ENCODE measurements around the gene GRIA1. TPM values are rescaled to one million over a fixed set of nuclear protein-coding genes. Genes with fewer than 3 reads are reported as not detected.

The GRIA1 gene
- total and polyA plus RNA-seq, 8 donors, result 2.9 to 20.2 (median 11.2) TPM

DNA sequence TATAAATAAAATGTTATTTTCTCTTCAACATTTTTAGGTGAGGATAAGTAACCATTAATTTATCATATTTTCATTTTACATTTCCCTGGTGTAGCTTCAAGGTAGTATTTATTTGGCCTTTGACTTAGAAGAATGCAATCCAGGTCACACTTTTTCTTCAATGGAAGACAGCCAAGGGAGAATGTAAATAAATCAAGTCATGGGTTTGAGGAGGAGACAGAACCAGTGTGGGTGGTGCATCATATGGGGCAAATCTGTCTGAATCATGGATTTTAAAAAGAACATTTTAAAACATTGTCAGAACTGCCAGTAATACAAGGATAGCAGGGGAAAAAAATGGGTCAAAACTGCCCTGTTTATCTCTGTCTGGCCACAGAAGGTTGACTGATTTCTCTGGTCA, 318.7 kb downstream of the GRIA1 start:
- Histone ChIP-seq H3K36me3 (no peaks in the 10 kb centered on the region), H3K27me3 (no peaks in the 10 kb centered on the region), H3K4me1 (no peaks in the 10 kb centered on the region), H3K9me3 (no peaks in the 10 kb centered on the region), H3K27ac (no peak overlapping the region), H3K4me3 (no peak overlapping the region)
- no peak for ATAC-seq
- intact Hi-C loops (cut with DNase I), result no loop called here
- TF ChIP-seq, protein P1, sequence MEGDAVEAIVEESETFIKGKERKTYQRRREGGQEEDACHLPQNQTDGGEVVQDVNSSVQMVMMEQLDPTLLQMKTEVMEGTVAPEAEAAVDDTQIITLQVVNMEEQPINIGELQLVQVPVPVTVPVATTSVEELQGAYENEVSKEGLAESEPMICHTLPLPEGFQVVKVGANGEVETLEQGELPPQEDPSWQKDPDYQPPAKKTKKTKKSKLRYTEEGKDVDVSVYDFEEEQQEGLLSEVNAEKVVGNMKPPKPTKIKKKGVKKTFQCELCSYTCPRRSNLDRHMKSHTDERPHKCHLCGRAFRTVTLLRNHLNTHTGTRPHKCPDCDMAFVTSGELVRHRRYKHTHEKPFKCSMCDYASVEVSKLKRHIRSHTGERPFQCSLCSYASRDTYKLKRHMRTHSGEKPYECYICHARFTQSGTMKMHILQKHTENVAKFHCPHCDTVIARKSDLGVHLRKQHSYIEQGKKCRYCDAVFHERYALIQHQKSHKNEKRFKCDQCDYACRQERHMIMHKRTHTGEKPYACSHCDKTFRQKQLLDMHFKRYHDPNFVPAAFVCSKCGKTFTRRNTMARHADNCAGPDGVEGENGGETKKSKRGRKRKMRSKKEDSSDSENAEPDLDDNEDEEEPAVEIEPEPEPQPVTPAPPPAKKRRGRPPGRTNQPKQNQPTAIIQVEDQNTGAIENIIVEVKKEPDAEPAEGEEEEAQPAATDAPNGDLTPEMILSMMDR (IDR thresholded peaks at IDR 0.05), result no peak
- no peak for DNase-seq

DNA sequence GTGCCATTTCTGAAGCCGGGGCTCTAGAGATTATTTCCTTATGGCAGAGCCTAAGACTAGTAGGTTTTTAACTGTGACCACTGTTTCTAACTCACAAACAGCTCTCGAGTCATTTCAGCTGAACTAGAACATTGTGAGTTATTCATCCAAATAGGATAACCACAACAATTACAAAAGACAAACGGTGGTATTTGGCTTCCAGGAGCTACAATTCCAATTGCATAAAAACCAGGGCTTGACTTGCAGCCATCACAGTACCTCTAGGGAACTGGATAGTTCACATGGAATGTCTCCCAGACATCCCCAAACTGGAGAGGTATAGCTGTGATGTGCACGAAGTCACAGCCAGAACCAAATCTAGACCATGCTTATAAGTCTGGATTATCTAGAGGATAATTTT, 323.4 kb downstream of the GRIA1 start:
- Histone ChIP-seq H3K4me3 (no peak overlapping the region), H3K27ac (no peak overlapping the region), H3K36me3 (no peaks in the 10 kb centered on the region), H3K9me3 (no peaks in the 10 kb centered on the region), H3K27me3 (no peaks in the 10 kb centered on the region), H3K4me1 (no peaks in the 10 kb centered on the region)
- TF ChIP-seq, protein P1 (IDR thresholded peaks at IDR 0.05), result no peak
- ATAC-seq, result no peak
- DNase-seq, result no peak
- intact Hi-C loops (cut with DNase I), result no loop called here

DNA sequence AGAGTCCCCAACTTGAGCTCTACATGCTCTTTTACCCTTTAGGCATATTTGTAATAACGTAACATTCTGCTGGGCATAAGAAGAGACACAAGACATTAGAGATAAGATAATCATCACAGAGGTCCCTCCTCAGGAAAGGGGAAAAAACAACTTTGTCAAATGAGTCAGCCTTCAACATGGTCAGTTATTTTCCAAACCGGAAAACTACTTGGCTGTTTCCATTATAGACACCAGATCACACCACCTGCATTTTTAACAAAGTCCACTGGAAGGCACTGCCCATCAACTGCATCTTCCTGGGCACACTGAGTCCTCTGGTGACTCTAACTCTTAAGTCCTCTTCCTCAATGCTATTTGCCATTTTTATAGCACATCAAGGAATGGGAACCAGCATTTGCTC, 326.4 kb downstream of the GRIA1 start:
- Histone ChIP-seq H3K4me3 (no peak overlapping the region), H3K27me3 (no peaks in the 10 kb centered on the region), H3K9me3 (no peaks in the 10 kb centered on the region), H3K4me1 (no peaks in the 10 kb centered on the region), H3K36me3 (no peaks in the 10 kb centered on the region), H3K27ac (no peak overlapping the region)
- DNase-seq (no peak), ATAC-seq (no peak)
- TF ChIP-seq, protein P1 (IDR thresholded peaks at IDR 0.05), result no peak
- intact Hi-C loops (cut with DNase I), result no loop called here

DNA sequence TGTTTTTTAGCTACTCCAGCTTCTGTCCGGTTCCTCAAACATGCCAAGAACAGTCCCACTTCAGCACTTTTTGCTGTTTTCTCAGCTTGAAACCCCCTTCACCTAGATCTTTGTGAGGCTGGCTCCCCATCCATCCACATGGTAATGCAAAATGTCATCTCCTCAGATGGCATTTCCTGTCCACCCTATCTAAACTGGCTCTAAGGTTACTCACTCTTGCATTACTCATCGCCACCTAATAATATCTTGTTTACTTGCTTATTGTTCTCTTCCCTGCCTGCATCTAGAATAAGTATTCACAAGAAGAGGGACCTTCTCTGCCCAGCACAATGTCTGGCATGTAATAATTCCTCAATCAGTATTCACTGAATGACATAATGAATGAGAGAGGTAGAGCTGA, 328.2 kb downstream of the GRIA1 start:
- Histone ChIP-seq H3K9me3 (no peaks in the 10 kb centered on the region), H3K4me3 (no peak overlapping the region), H3K4me1 (no peaks in the 10 kb centered on the region), H3K36me3 (no peaks in the 10 kb centered on the region), H3K27me3 (no peaks in the 10 kb centered on the region), H3K27ac (no peak overlapping the region)
- DNase-seq (no peak), ATAC-seq (no peak)
- TF ChIP-seq, protein P1 (IDR thresholded peaks at IDR 0.05), result no peak
- intact Hi-C loops (cut with DNase I), result no loop called here

DNA sequence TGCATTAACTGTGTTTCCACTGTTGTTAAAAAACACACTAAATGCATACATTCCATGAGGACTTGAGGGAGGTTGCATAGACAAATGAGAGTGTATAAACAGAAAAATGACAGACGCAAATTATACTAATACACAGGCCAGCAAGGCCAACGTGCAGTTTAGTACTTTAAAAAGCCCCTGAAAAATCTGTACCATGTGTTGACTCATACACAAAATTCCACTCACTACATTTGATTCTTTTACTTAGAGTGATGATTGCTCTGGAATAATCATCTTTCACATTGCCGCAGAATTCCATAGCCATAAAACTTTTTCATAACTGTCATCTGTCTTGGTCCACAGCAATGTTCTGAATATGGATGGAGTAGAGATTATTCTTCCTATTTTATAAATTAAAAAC, 332.6 kb downstream of the GRIA1 start:
- peaks cover 0 to 5% of the 10 kb centered on the region in 2 donors for H3K9me3 ChIP-seq
- DNase-seq (no peak), ATAC-seq (no peak)
- TF ChIP-seq, protein P1 (IDR thresholded peaks at IDR 0.05), result no peak
- H3K36me3 ChIP-seq, result no peaks in the 10 kb centered on the region
- no peaks in the 10 kb centered on the region for H3K27me3 ChIP-seq
- H3K4me1 ChIP-seq, result no peaks in the 10 kb centered on the region
- H3K27ac ChIP-seq, result no peak overlapping the region
- intact Hi-C loops (cut with DNase I), result no loop called here
- no peak overlapping the region for H3K4me3 ChIP-seq
